DND-41 (cell line): ENCODE measurements around the gene P4HA1.
"Not testable (repeated sequence)": the region's sequence is repeated elsewhere in the genome, so short reads cannot be mapped to it uniquely, and the experiment has no call there.

ENCODE experiments used
- EZH2 ChIP-seq: IDR thresholded peaks from 3 replicates; pipeline ENCODE4 v1.6.1; 2012; ENCODE audit warnings: borderline replicate concordance, low read depth, mild to moderate bottlenecking, moderate library complexity, low read length, inconsistent platforms; ENCODE audit not compliant: severe bottlenecking
- TF ChIP-seq, protein P1 (sequence below): IDR thresholded peaks from 2 replicates; pipeline ENCODE4 v1.5.1; 2012; ENCODE audit warnings: borderline replicate concordance, low read length, moderate library complexity, mild to moderate bottlenecking; ENCODE audit not compliant: poor library complexity, severe bottlenecking; ENCODE audit errors: extremely low read depth

DNA sequence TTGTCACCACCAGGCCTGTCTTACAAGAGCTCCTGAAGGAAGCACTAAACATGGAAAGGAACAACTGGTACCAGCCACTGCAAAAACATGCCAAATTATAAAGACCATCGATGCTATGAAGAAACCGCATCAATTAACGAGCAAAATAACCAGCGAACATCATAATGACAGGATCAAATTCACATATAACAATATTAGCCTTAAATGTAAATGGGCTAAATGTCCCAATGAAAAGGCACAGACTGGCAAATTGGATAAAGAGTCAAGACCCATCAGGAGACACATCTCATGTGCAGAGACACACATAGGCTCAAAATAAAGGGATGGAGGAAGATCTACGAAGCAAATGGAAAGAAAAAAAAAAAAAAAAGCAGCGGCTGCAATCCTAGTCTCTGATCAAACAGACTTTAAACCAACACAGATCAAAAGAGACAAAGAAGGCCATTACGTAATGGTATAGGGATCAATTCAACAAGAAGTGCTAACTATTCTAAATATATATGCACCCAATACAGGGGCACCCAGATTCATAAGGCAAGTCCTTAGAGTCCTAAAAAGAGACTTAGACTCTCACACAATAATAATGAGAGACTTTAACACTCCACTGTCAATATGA is 73.1 kb downstream of the P4HA1 start:
- TF ChIP-seq, protein P1, sequence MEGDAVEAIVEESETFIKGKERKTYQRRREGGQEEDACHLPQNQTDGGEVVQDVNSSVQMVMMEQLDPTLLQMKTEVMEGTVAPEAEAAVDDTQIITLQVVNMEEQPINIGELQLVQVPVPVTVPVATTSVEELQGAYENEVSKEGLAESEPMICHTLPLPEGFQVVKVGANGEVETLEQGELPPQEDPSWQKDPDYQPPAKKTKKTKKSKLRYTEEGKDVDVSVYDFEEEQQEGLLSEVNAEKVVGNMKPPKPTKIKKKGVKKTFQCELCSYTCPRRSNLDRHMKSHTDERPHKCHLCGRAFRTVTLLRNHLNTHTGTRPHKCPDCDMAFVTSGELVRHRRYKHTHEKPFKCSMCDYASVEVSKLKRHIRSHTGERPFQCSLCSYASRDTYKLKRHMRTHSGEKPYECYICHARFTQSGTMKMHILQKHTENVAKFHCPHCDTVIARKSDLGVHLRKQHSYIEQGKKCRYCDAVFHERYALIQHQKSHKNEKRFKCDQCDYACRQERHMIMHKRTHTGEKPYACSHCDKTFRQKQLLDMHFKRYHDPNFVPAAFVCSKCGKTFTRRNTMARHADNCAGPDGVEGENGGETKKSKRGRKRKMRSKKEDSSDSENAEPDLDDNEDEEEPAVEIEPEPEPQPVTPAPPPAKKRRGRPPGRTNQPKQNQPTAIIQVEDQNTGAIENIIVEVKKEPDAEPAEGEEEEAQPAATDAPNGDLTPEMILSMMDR = not testable (repeated sequence)
- TF ChIP-seq EZH2 = not testable (repeated sequence)
